ENCODE data around the gene TRAPPC2. TPM values are rescaled to one million over a fixed set of nuclear protein-coding genes. Genes with fewer than 3 reads are reported as not detected.
A peak's percentile ranks its signal among the peaks of the same experiment; 100 is the strongest.
"Not testable (repeated sequence)": the region's sequence is repeated elsewhere in the genome, so short reads cannot be mapped to it uniquely, and the experiment has no call there.

The TRAPPC2 gene
- polyA plus RNA-seq, 2 donors, result 6.1 to 6.6 TPM

GRCh38 chrX:13684361-13684760 lies 50.1 kb downstream of the TRAPPC2 start:
- Histone ChIP-seq H3K36me3 (ENCODE audit: control insufficient read depth in 2 of 2, insufficient read depth in 2 of 2, low read length in 1 of 2) (no peaks in the 10 kb centered on the region), H3K9me3 (ENCODE audit: control insufficient read depth in 2 of 2, insufficient read depth in 1 of 2, low read depth in 1 of 2, low read length in 1 of 2) (no peaks in the 10 kb centered on the region), H3K27me3 (ENCODE audit: control insufficient read depth in 1 of 2, insufficient read depth in 2 of 2, low read length in 2 of 2) (no peaks in the 10 kb centered on the region), H3K4me3 (ENCODE audit: low read depth in 1 of 2, low read length in 2 of 2) (no peak overlapping the region), H3K4me1 (ENCODE audit: control insufficient read depth in 2 of 2, insufficient read depth in 2 of 2, low read length in 1 of 2) (no peaks in the 10 kb centered on the region), H3K27ac (ENCODE audit: low read depth in 2 of 2, low read length in 1 of 2) (no peak overlapping the region)
- WGBS, 2 donors, result 73 to 76% methylated on average over 4 of the region's 4 CpGs

- WGBS, 2 donors, result 80 to 90% methylated on average over 7 of the region's 7 CpGs
- no peak overlapping the region for H3K27ac ChIP-seq (ENCODE audit: low read depth in 2 of 2, low read length in 1 of 2)
- no peaks in the 10 kb centered on the region for H3K36me3 ChIP-seq (ENCODE audit: control insufficient read depth in 2 of 2, insufficient read depth in 2 of 2, low read length in 1 of 2)
- no peaks in the 10 kb centered on the region for H3K4me1 ChIP-seq (ENCODE audit: control insufficient read depth in 2 of 2, insufficient read depth in 2 of 2, low read length in 1 of 2)
- no peaks in the 10 kb centered on the region for H3K9me3 ChIP-seq (ENCODE audit: control insufficient read depth in 2 of 2, insufficient read depth in 1 of 2, low read depth in 1 of 2, low read length in 1 of 2)
- H3K27me3 ChIP-seq (ENCODE audit: control insufficient read depth in 1 of 2, insufficient read depth in 2 of 2, low read length in 2 of 2), result no peaks in the 10 kb centered on the region
- H3K4me3 ChIP-seq (ENCODE audit: low read depth in 1 of 2, low read length in 2 of 2), result no peak overlapping the region
These were observed 52.8 kb downstream of the TRAPPC2 start for GRCh38 chrX:13681595-13681994.

- not testable (repeated sequence) for H3K4me1 ChIP-seq (ENCODE audit: control insufficient read depth in 2 of 2, insufficient read depth in 2 of 2, low read length in 1 of 2); H3K36me3 ChIP-seq (ENCODE audit: control insufficient read depth in 2 of 2, insufficient read depth in 2 of 2, low read length in 1 of 2); H3K9me3 ChIP-seq (ENCODE audit: control insufficient read depth in 2 of 2, insufficient read depth in 1 of 2, low read depth in 1 of 2, low read length in 1 of 2); H3K27ac ChIP-seq (ENCODE audit: low read depth in 2 of 2, low read length in 1 of 2); H3K4me3 ChIP-seq (ENCODE audit: low read depth in 1 of 2, low read length in 2 of 2); H3K27me3 ChIP-seq (ENCODE audit: control insufficient read depth in 1 of 2, insufficient read depth in 2 of 2, low read length in 2 of 2)
- WGBS, 2 donors, result 88 to 97% methylated on average over 3 to 4 of the region's 4 CpGs
These were observed 54.7 kb downstream of the TRAPPC2 start for GRCh38 chrX:13679700-13680099.

- Histone ChIP-seq H3K4me3 (ENCODE audit: low read depth in 1 of 2, low read length in 2 of 2) (no peak overlapping the region), H3K36me3 (ENCODE audit: control insufficient read depth in 2 of 2, insufficient read depth in 2 of 2, low read length in 1 of 2) (no peaks in the 10 kb centered on the region), H3K27me3 (ENCODE audit: control insufficient read depth in 1 of 2, insufficient read depth in 2 of 2, low read length in 2 of 2) (no peaks in the 10 kb centered on the region), H3K9me3 (ENCODE audit: control insufficient read depth in 2 of 2, insufficient read depth in 1 of 2, low read depth in 1 of 2, low read length in 1 of 2) (no peaks in the 10 kb centered on the region), H3K4me1 (ENCODE audit: control insufficient read depth in 2 of 2, insufficient read depth in 2 of 2, low read length in 1 of 2) (no peaks in the 10 kb centered on the region), H3K27ac (ENCODE audit: low read depth in 2 of 2, low read length in 1 of 2) (no peak overlapping the region)
These were observed 57.5 kb downstream of the TRAPPC2 start for GRCh38 chrX:13676885-13677284.

- Histone ChIP-seq H3K4me3 (ENCODE audit: low read depth in 1 of 2, low read length in 2 of 2) (no peak overlapping the region), H3K27me3 (ENCODE audit: control insufficient read depth in 1 of 2, insufficient read depth in 2 of 2, low read length in 2 of 2) (peaks cover 0 to 5% of the 10 kb centered on the region in 2 donors), H3K4me1 (ENCODE audit: control insufficient read depth in 2 of 2, insufficient read depth in 2 of 2, low read length in 1 of 2) (no peaks in the 10 kb centered on the region), H3K36me3 (ENCODE audit: control insufficient read depth in 2 of 2, insufficient read depth in 2 of 2, low read length in 1 of 2) (no peaks in the 10 kb centered on the region), H3K9me3 (ENCODE audit: control insufficient read depth in 2 of 2, insufficient read depth in 1 of 2, low read depth in 1 of 2, low read length in 1 of 2) (no peaks in the 10 kb centered on the region), H3K27ac (ENCODE audit: low read depth in 2 of 2, low read length in 1 of 2) (no peak overlapping the region)
These were observed 61.4 kb downstream of the TRAPPC2 start for GRCh38 chrX:13673016-13673415.

GRCh38 chrX:13670197-13670596 lies 64.2 kb downstream of the TRAPPC2 start:
- Histone ChIP-seq H3K27me3 (ENCODE audit: control insufficient read depth in 1 of 2, insufficient read depth in 2 of 2, low read length in 2 of 2) (peaks cover 0 to 5% of the 10 kb centered on the region in 2 donors), H3K9me3 (ENCODE audit: control insufficient read depth in 2 of 2, insufficient read depth in 1 of 2, low read depth in 1 of 2, low read length in 1 of 2) (no peaks in the 10 kb centered on the region), H3K36me3 (ENCODE audit: control insufficient read depth in 2 of 2, insufficient read depth in 2 of 2, low read length in 1 of 2) (no peaks in the 10 kb centered on the region), H3K27ac (ENCODE audit: low read depth in 2 of 2, low read length in 1 of 2) (no peak overlapping the region), H3K4me3 (ENCODE audit: low read depth in 1 of 2, low read length in 2 of 2) (no peak overlapping the region), H3K4me1 (ENCODE audit: control insufficient read depth in 2 of 2, insufficient read depth in 2 of 2, low read length in 1 of 2) (no peaks in the 10 kb centered on the region)
- 83 to 88% methylated on average over 5 of the region's 5 CpGs for WGBS, 2 donors

- 82% methylated on average over 8 of the region's 8 CpGs for WGBS, 2 donors
- H3K36me3 ChIP-seq (ENCODE audit: control insufficient read depth in 2 of 2, insufficient read depth in 2 of 2, low read length in 1 of 2); H3K9me3 ChIP-seq (ENCODE audit: control insufficient read depth in 2 of 2, insufficient read depth in 1 of 2, low read depth in 1 of 2, low read length in 1 of 2); H3K27me3 ChIP-seq (ENCODE audit: control insufficient read depth in 1 of 2, insufficient read depth in 2 of 2, low read length in 2 of 2); H3K4me3 ChIP-seq (ENCODE audit: low read depth in 1 of 2, low read length in 2 of 2); H3K4me1 ChIP-seq (ENCODE audit: control insufficient read depth in 2 of 2, insufficient read depth in 2 of 2, low read length in 1 of 2): not testable (repeated sequence)
- peak overlapping the region; percentile 47 to 49 for H3K27ac ChIP-seq (ENCODE audit: low read depth in 2 of 2, low read length in 1 of 2)
These were observed 64.7 kb downstream of the TRAPPC2 start for GRCh38 chrX:13669755-13670154.

GRCh38 chrX:13669246-13669737 lies 65.1 kb downstream of the TRAPPC2 start:
- Histone ChIP-seq H3K36me3 (ENCODE audit: control insufficient read depth in 2 of 2, insufficient read depth in 2 of 2, low read length in 1 of 2) (no peaks in the 10 kb centered on the region), H3K4me3 (ENCODE audit: low read depth in 1 of 2, low read length in 2 of 2) (no peak overlapping the region), H3K4me1 (ENCODE audit: control insufficient read depth in 2 of 2, insufficient read depth in 2 of 2, low read length in 1 of 2) (no peaks in the 10 kb centered on the region), H3K27ac (ENCODE audit: low read depth in 2 of 2, low read length in 1 of 2) (peak overlapping the region; percentile 47 to 49), H3K27me3 (ENCODE audit: control insufficient read depth in 1 of 2, insufficient read depth in 2 of 2, low read length in 2 of 2) (peaks cover 0 to 5% of the 10 kb centered on the region in 2 donors), H3K9me3 (ENCODE audit: control insufficient read depth in 2 of 2, insufficient read depth in 1 of 2, low read depth in 1 of 2, low read length in 1 of 2) (no peaks in the 10 kb centered on the region)
- 10 to 19% methylated on average over 9 of the region's 9 CpGs for WGBS, 2 donors

- no peak overlapping the region for H3K4me3 ChIP-seq (ENCODE audit: low read depth in 1 of 2, low read length in 2 of 2)
- no peaks in the 10 kb centered on the region for H3K36me3 ChIP-seq (ENCODE audit: control insufficient read depth in 2 of 2, insufficient read depth in 2 of 2, low read length in 1 of 2)
- no peak overlapping the region for H3K27ac ChIP-seq (ENCODE audit: low read depth in 2 of 2, low read length in 1 of 2)
- peaks cover 0 to 5% of the 10 kb centered on the region in 2 donors for H3K27me3 ChIP-seq (ENCODE audit: control insufficient read depth in 1 of 2, insufficient read depth in 2 of 2, low read length in 2 of 2)
- no peaks in the 10 kb centered on the region for H3K4me1 ChIP-seq (ENCODE audit: control insufficient read depth in 2 of 2, insufficient read depth in 2 of 2, low read length in 1 of 2)
- no peaks in the 10 kb centered on the region for H3K9me3 ChIP-seq (ENCODE audit: control insufficient read depth in 2 of 2, insufficient read depth in 1 of 2, low read depth in 1 of 2, low read length in 1 of 2)
These were observed 66.5 kb downstream of the TRAPPC2 start for GRCh38 chrX:13667919-13668318.

GRCh38 chrX:13666836-13667235 lies 67.6 kb downstream of the TRAPPC2 start:
- H3K4me1 ChIP-seq (ENCODE audit: control insufficient read depth in 2 of 2, insufficient read depth in 2 of 2, low read length in 1 of 2), result no peaks in the 10 kb centered on the region

More at GRCh38 chrX:13666836-13667235, 67.6 kb downstream of the TRAPPC2 start:
- H3K27ac ChIP-seq (ENCODE audit: low read depth in 2 of 2, low read length in 1 of 2), result no peak overlapping the region
- no peaks in the 10 kb centered on the region for H3K36me3 ChIP-seq (ENCODE audit: control insufficient read depth in 2 of 2, insufficient read depth in 2 of 2, low read length in 1 of 2)
- no peak overlapping the region for H3K4me3 ChIP-seq (ENCODE audit: low read depth in 1 of 2, low read length in 2 of 2)
- H3K27me3 ChIP-seq (ENCODE audit: control insufficient read depth in 1 of 2, insufficient read depth in 2 of 2, low read length in 2 of 2), result peaks cover 0 to 5% of the 10 kb centered on the region in 2 donors
- 76 to 84% methylated on average over 3 of the region's 3 CpGs for WGBS, 2 donors
- H3K9me3 ChIP-seq (ENCODE audit: control insufficient read depth in 2 of 2, insufficient read depth in 1 of 2, low read depth in 1 of 2, low read length in 1 of 2), result no peaks in the 10 kb centered on the region

Measured in esophagus (tissue), 2 donors.